ENCODE data around the gene CTNND2. TPM values are rescaled to one million over a fixed set of nuclear protein-coding genes. Genes with fewer than 3 reads are reported as not detected.

Gene CTNND2
- total RNA-seq, 1 experiment from 2014 or later = 7.0 TPM

DNA sequence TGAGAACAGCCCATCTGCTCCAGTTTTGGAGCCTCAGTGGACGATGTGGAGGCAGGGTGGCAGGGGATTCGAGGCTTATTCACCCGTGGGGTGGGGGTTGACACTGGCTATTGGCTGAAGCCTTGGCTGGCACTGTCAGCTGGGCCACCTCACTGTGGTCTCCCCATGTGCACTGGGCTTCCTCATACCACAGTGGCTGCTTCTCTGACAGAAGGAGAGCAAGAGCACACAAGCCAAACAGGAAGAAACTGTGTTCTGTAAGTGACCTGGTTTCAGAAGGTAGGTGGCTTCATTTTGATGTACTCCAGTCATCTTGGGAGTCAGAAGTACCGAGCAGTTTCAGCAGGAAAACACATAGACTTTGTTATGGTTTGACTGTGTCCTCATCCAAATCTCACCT, 24.7 kb upstream of the CTNND2 start:
- TF ChIP-seq, protein P1, sequence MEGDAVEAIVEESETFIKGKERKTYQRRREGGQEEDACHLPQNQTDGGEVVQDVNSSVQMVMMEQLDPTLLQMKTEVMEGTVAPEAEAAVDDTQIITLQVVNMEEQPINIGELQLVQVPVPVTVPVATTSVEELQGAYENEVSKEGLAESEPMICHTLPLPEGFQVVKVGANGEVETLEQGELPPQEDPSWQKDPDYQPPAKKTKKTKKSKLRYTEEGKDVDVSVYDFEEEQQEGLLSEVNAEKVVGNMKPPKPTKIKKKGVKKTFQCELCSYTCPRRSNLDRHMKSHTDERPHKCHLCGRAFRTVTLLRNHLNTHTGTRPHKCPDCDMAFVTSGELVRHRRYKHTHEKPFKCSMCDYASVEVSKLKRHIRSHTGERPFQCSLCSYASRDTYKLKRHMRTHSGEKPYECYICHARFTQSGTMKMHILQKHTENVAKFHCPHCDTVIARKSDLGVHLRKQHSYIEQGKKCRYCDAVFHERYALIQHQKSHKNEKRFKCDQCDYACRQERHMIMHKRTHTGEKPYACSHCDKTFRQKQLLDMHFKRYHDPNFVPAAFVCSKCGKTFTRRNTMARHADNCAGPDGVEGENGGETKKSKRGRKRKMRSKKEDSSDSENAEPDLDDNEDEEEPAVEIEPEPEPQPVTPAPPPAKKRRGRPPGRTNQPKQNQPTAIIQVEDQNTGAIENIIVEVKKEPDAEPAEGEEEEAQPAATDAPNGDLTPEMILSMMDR (conservative IDR thresholded peaks at IDR 0.05) = no peak
- H2BK12ac ChIP-seq (ENCODE audit: insufficient read length, low read depth, low read length) = no peak overlapping the region
- Mint-ChIP-seq H3K4me1 (peaks cover 0 to 5% of the 10 kb centered on the region in 2 experiments; a peak in 3 of 4 replicates), H3K27me3 (ENCODE audit: low read depth) (peaks cover 2% of the 10 kb centered on the region; the same call in 1 of the 2 replicates), H3K27ac (no peak overlapping the region), H3K36me3 (ENCODE audit: insufficient read depth in 1 of 3, low read depth in 3 of 3) (peaks cover 0 to 4% (median 0%) of the 10 kb centered on the region in 3 experiments; a peak in 3 of 7 replicates), H3K4me3 (no peak overlapping the region), H3K9me3 (no peaks in the 10 kb centered on the region)
- H2BK20ac ChIP-seq (ENCODE audit: low read depth, low read length, poor library complexity, severe bottlenecking) = no peak overlapping the region
- no peaks in the 10 kb centered on the region for H3K4me1 ChIP-seq (ENCODE audit: insufficient read depth, low read length)
- H3K56ac ChIP-seq (ENCODE audit: insufficient read length, low read depth, low read length) = no peak overlapping the region
- H3K18ac ChIP-seq (ENCODE audit: insufficient read length, low read depth, low read length) = no peak overlapping the region
- no CpG with 5 or more reads among the region's 4 CpGs for WGBS (ENCODE audit: extremely low coverage, insufficient read length, low lambda C conversion rate)
- H3K4ac ChIP-seq (ENCODE audit: low read depth, low read length) = no peak overlapping the region
- H3K23ac ChIP-seq (ENCODE audit: insufficient read length, low read depth, low read length) = no peak overlapping the region
- no peak overlapping the region for H3K4me2 ChIP-seq (ENCODE audit: insufficient read depth, insufficient read length, low read length)
- no peaks in the 10 kb centered on the region for H3K27me3 ChIP-seq (ENCODE audit: insufficient read depth, low read length)
- H4K5ac ChIP-seq (ENCODE audit: insufficient read length, low read depth, low read length) = no peak overlapping the region
- no peak overlapping the region for H2BK120ac ChIP-seq (ENCODE audit: low read depth, low read length, poor library complexity, severe bottlenecking)
- no peak overlapping the region for H3K27ac ChIP-seq (ENCODE audit: insufficient read length, low read depth, low read length)
- no peak overlapping the region for H2BK15ac ChIP-seq (ENCODE audit: low read depth, low read length)
- H4K20me1 ChIP-seq (ENCODE audit: control insufficient read depth, insufficient read depth, insufficient read length) = no peaks in the 10 kb centered on the region
- H3K79me1 ChIP-seq (ENCODE audit: insufficient read depth, low read depth, low read length, poor library complexity, severe bottlenecking) = no peaks in the 10 kb centered on the region
- H4K8ac ChIP-seq (replicated peaks; ENCODE audit: insufficient read length, low read depth, low read length) = no peak overlapping the region
- H3K9me3 ChIP-seq (ENCODE audit: control insufficient read depth, low read depth, low read length) = no peaks in the 10 kb centered on the region
- no peak overlapping the region for H2BK5ac ChIP-seq (ENCODE audit: insufficient read length, low read length)
- DNase-seq = no peak
- H3K14ac ChIP-seq (ENCODE audit: insufficient read depth, low read length) = no peak overlapping the region
- no peak overlapping the region for H3T11ph ChIP-seq (ENCODE audit: low read length)
- H3K9ac ChIP-seq (ENCODE audit: extremely low read depth, insufficient read length, low read length) = no peak overlapping the region
- no peak overlapping the region for H2AK5ac ChIP-seq (ENCODE audit: insufficient read length, low read length)
- H3K79me2 ChIP-seq (ENCODE audit: insufficient read depth, low read length) = no peaks in the 10 kb centered on the region
- no peak overlapping the region for H4K91ac ChIP-seq (ENCODE audit: insufficient read length, low read depth, low read length)
- H3K23me2 ChIP-seq (ENCODE audit: insufficient read length, low read depth, low read length, poor library complexity, severe bottlenecking) = no peaks in the 10 kb centered on the region
- H2AFZ ChIP-seq (ENCODE audit: low read length) = no peak overlapping the region
